ENCODE data around the gene RNF208.
"Not testable (repeated sequence)": the region's sequence is repeated elsewhere in the genome, so short reads cannot be mapped to it uniquely, and the experiment has no call there.

The RNF208 gene

DNA sequence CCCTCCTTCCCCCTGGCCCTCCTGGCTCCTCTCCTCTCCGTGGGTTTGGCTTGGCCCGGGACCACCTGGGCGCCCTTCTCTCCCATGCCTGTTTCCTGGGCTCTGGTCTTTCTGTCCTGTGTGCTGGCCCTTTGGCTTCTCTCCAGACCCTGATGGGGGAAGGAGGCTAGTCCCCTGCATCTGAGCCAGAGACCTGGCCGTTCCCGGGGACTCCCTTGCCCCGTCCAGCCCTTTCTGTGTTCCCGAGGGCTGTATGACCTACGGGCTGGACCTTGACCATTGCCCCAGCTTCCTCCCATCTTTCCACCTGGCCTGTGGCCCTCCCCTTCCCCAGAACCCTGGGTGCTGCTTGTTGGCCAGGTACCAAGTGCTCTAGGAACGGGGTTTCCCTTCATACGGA is 41.5 kb upstream of the RNF208 start:
- Histone ChIP-seq H3K4me1 (ENCODE audit: control insufficient read depth, insufficient read depth, low read length) (peaks cover 3% of the 10 kb centered on the region), H3K9ac (ENCODE audit: low read length) (no peak overlapping the region), H3K36me3 (ENCODE audit: control insufficient read depth, insufficient read depth, low read length, severe bottlenecking) (peaks cover 41% of the 10 kb centered on the region), H3K27me3 (replicated peaks; ENCODE audit: control insufficient read depth, insufficient read depth, low read length) (no peaks in the 10 kb centered on the region), H3K9me3 (ENCODE audit: control insufficient read depth, low read length) (no peaks in the 10 kb centered on the region), H3K4me3 (ENCODE audit: low read length) (no peak overlapping the region)
- DNase-seq (ENCODE audit: low read depth): no peak

DNA sequence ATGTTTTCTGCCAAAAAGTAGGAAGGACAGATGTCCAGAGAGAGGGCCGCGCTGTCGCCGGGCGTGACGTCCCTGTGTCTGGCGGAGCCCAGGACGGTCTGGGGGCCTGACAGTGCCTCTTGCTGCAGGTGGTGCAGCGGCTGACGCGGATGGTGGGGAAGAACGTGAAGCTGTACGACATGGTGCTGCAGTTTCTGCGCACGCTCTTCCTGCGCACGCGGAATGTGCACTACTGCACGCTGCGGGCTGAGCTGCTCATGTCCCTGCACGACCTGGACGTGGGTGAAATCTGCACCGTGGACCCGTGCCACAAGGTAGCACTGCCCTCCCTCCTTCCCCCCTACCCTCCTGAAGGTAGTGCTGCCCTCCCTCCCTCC is 40.9 kb upstream of the RNF208 start:
- H3K27me3 ChIP-seq (replicated peaks; ENCODE audit: control insufficient read depth, insufficient read depth, low read length): no peaks in the 10 kb centered on the region
- H3K4me3 ChIP-seq (ENCODE audit: low read length): no peak overlapping the region
- H3K36me3 ChIP-seq (ENCODE audit: control insufficient read depth, insufficient read depth, low read length, severe bottlenecking): peaks cover 38% of the 10 kb centered on the region
- peaks cover 2% of the 10 kb centered on the region for H3K4me1 ChIP-seq (ENCODE audit: control insufficient read depth, insufficient read depth, low read length)
- H3K9ac ChIP-seq (ENCODE audit: low read length): no peak overlapping the region
- no peak for DNase-seq (ENCODE audit: low read depth)
- H3K9me3 ChIP-seq (ENCODE audit: control insufficient read depth, low read length): no peaks in the 10 kb centered on the region

DNA sequence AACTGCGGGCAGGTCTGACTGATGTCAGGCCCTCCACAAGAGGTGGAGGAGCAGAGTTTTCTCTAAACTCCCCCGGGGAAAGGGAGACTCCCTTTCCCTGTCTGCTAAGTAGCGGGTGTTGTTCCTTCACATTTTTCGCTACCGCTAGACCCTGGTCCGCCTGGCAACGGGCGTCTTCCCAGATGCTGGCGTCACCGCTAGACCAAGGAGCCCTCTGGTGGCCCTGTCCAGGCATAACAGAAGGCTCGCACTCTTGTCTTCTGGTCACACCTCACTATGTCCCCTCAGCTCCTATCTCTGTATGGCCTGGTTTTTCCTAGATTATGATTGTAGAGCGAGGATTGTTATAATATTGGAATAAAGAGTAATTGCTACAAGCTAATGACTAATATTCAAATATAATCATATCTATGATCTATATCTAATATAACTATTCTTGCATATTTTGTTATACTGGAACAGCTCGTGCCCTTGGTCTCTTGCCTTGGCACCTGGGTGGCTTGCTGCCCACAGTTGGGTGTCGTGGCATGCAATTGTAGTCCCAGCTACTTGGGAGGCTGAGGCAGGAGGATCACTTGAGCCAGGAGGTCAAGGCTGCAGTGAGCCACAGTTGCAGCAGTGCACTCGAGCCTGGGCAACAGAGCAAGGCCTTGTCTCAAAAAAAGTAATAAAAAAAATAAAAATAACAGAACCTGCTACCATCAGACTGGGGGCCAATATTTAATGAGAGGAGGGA is 40.3 kb upstream of the RNF208 start:
- H3K9me3 ChIP-seq (ENCODE audit: control insufficient read depth, low read length); H3K4me1 ChIP-seq (ENCODE audit: control insufficient read depth, insufficient read depth, low read length); H3K4me3 ChIP-seq (ENCODE audit: low read length); H3K9ac ChIP-seq (ENCODE audit: low read length); H3K27me3 ChIP-seq (replicated peaks; ENCODE audit: control insufficient read depth, insufficient read depth, low read length): not testable (repeated sequence)
- H3K36me3 ChIP-seq (ENCODE audit: control insufficient read depth, insufficient read depth, low read length, severe bottlenecking): peaks cover 36% of the 10 kb centered on the region
- DNase-seq (ENCODE audit: low read depth): peak; percentile 34

DNA sequence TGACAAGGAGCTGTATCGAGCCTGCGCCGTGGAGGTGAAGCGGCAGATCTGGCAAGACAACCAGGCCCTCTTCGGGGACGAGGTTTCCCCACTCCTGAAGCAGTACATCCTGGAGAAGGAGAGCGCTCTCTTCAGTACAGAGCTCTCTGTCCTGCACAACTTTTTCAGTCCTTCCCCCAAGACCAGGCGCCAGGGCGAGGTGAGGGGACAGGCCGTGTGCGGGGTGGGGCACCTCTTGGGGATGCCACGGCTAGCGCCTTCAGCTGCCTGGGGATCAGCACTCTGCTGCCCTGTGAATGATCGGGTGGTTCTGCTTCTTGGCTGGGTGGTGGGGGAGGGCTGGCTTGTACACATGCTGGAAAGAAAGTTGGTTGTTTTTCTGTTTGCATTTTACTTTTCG is 34.8 kb upstream of the RNF208 start:
- DNase-seq (ENCODE audit: low read depth): no peak
- peaks cover 9% of the 10 kb centered on the region for H3K36me3 ChIP-seq (ENCODE audit: control insufficient read depth, insufficient read depth, low read length, severe bottlenecking)
- peaks cover 20% of the 10 kb centered on the region for H3K4me1 ChIP-seq (ENCODE audit: control insufficient read depth, insufficient read depth, low read length)
- no peaks in the 10 kb centered on the region for H3K27me3 ChIP-seq (replicated peaks; ENCODE audit: control insufficient read depth, insufficient read depth, low read length)
- peak overlapping the region; percentile 98 for H3K4me3 ChIP-seq (ENCODE audit: low read length)
- peak overlapping the region; percentile 95 for H3K9ac ChIP-seq (ENCODE audit: low read length)
- H3K9me3 ChIP-seq (ENCODE audit: control insufficient read depth, low read length): no peaks in the 10 kb centered on the region

DNA sequence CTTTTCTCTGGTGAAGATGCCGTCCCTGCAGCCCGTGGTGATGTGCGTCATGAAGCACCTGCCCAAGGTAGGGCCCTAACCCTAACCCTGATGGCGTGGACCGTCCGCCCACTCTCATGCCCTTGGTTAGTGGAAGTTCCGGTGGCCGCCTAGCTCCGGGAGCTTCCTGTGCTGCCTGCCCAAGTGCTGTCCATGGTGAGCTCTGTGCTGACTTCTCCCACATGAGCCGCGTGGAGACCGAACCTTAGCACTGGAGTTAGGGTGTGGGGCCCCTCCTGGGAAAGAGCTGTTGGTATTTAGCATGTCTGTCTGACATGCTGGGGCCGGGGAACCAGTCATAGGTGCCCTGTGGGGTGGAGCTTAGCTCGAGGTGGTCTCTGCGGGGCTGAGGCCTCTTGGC is 34.3 kb upstream of the RNF208 start:
- peak overlapping the region; percentile 98 for H3K4me3 ChIP-seq (ENCODE audit: low read length)
- H3K27me3 ChIP-seq (replicated peaks; ENCODE audit: control insufficient read depth, insufficient read depth, low read length): no peaks in the 10 kb centered on the region
- DNase-seq (ENCODE audit: low read depth): no peak
- peak overlapping the region; percentile 95 for H3K9ac ChIP-seq (ENCODE audit: low read length)
- H3K4me1 ChIP-seq (ENCODE audit: control insufficient read depth, insufficient read depth, low read length): peaks cover 20% of the 10 kb centered on the region
- H3K36me3 ChIP-seq (ENCODE audit: control insufficient read depth, insufficient read depth, low read length, severe bottlenecking): peaks cover 9% of the 10 kb centered on the region
- H3K9me3 ChIP-seq (ENCODE audit: control insufficient read depth, low read length): no peaks in the 10 kb centered on the region

DNA sequence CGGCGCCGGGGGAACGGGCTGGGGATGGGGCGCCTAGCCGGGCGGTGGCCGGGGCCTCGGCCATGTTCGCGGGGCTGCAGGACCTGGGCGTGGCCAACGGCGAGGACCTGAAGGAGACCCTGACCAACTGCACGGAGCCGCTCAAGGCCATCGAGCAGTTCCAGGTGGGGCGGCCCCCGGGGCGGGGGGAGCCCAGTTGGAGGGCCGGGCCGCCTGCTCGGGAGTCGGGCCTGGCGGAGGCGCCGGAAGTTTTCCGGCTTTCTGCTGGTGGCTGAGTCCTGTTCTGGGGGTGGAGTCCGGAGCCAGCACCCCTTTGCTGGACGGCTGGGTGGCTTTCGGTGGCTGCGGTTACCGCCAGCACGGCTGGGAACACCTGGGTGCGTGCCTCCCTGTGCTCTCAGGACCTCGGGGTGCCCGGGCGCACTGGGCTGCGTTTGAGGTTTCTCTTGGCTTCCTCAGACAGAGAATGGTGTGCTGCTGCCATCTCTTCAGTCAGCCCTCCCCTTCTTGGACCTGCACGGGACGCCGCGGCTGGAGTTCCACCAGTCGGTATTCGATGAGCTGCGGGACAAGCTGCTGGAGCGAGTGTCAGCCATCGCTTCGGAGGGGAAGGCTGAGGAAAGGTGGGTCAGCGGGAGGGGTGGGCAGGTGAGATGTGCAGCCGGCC is 33.5 kb upstream of the RNF208 start:
- Histone ChIP-seq H3K4me3 (ENCODE audit: low read length) (peak overlapping the region; percentile 98), H3K9ac (ENCODE audit: low read length) (peak overlapping the region; percentile 95), H3K4me1 (ENCODE audit: control insufficient read depth, insufficient read depth, low read length) (peaks cover 24% of the 10 kb centered on the region), H3K9me3 (ENCODE audit: control insufficient read depth, low read length) (no peaks in the 10 kb centered on the region), H3K36me3 (ENCODE audit: control insufficient read depth, insufficient read depth, low read length, severe bottlenecking) (peaks cover 9% of the 10 kb centered on the region), H3K27me3 (replicated peaks; ENCODE audit: control insufficient read depth, insufficient read depth, low read length) (no peaks in the 10 kb centered on the region)
- DNase-seq (ENCODE audit: low read depth): no peak

DNA sequence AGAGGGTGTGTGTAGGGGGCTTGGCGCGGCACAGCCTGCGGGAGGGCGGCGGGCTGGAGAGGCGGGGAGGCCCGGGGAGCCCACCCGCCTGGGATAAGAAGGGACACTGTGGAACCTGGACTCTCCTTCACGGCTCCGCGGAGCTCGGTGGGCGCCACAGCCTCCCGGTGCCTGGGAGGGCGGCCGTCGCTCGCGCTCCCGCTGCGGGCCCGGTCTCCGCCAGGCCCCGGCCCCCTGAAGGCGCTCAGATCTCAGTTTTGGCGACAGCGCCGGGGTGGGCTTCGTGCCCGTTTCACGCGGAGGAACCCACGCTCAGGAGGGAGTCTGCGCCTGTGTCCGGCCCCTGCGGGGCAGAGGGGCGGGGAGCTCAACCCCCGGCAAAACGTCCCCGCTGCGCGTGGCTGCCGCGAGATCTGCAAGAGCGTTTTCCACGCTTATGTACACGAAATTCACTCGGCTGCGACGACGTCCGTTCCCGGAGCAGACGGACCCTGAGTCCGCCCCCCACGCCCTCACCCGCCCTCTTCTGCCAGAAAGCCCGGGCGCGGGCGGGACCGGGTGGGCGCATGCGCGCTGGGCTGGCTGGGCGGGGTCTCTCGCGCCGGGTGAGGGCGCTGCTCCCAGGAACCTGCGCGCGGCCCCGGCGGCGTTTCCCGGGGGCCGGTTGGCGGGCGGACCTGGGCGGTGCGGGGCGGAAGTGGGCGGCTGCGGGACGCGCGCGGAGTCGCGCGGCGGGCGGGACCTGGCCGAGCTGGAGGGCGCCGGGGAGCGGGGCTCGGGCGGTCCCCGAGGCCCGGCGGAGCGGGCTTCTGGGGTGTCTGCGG is 32.8 kb upstream of the RNF208 start, which contains the start of gene NELFB:
TSS of gene NELFB (plus strand) at position 704 of the 824 bp plus-strand sequence.
- peak; percentile 95 for DNase-seq (ENCODE audit: low read depth)
- Histone ChIP-seq H3K9me3 (ENCODE audit: control insufficient read depth, low read length) (no peaks in the 10 kb centered on the region), H3K4me1 (ENCODE audit: control insufficient read depth, insufficient read depth, low read length) (peaks cover 30% of the 10 kb centered on the region), H3K36me3 (ENCODE audit: control insufficient read depth, insufficient read depth, low read length, severe bottlenecking) (peaks cover 9% of the 10 kb centered on the region), H3K9ac (ENCODE audit: low read length) (peak within 1 kb of the TSS; percentile 95), H3K4me3 (ENCODE audit: low read length) (peak within 1 kb of the TSS; percentile 98), H3K27me3 (replicated peaks; ENCODE audit: control insufficient read depth, insufficient read depth, low read length) (no peaks in the 10 kb centered on the region)

DNA sequence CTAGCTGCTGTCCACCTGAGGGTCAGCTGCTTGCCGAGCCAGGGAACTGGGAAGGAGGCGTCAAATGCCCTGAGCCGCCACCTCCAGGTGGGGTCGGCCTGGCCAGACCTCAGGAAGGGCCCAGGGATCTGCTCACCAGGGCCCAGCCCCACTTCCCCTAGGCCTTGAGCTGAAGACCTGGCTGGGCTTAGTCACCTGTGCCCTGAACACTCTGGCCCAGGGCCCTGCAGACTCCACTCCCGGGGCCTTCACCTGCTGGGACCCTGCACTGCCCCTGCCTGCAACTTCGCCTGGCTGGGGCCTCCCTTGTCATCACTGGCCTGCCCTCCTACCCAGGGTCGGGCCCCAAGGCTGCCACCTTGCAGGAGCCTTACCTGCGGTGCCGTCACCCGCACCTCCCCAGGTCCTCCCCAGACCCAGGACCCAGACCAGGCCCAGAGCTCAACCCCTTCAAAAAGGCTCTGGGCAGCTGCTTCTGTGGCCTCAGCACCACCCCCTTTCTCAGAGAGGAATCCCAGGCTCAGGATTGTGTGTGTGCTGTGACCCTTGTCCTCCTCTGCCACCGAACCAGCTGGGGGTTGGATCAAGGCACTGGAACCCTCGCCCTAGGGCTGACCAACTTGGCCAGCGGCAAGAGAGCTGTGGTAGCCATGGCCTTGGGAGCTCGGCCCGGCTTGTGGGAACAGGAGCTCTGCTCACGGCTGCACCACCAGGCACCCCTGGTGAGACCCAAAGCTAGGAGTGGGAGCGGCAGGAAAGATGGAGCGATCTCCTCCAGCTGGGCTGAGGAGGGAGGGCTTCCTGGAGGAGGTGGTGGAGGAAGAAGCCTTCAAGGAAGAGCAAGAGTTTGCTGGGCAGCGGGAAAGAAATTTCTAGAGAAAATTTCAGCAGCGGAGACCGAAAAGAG is 31.9 kb upstream of the RNF208 start:
- H3K4me1 ChIP-seq (ENCODE audit: control insufficient read depth, insufficient read depth, low read length): peaks cover 30% of the 10 kb centered on the region
- H3K27me3 ChIP-seq (replicated peaks; ENCODE audit: control insufficient read depth, insufficient read depth, low read length): peaks cover 3% of the 10 kb centered on the region
- peak overlapping the region; percentile 98 for H3K4me3 ChIP-seq (ENCODE audit: low read length)
- no peaks in the 10 kb centered on the region for H3K9me3 ChIP-seq (ENCODE audit: control insufficient read depth, low read length)
- H3K36me3 ChIP-seq (ENCODE audit: control insufficient read depth, insufficient read depth, low read length, severe bottlenecking): peaks cover 4% of the 10 kb centered on the region
- peak; percentile 11 for DNase-seq (ENCODE audit: low read depth)
- H3K9ac ChIP-seq (ENCODE audit: low read length): peak overlapping the region; percentile 95

DNA sequence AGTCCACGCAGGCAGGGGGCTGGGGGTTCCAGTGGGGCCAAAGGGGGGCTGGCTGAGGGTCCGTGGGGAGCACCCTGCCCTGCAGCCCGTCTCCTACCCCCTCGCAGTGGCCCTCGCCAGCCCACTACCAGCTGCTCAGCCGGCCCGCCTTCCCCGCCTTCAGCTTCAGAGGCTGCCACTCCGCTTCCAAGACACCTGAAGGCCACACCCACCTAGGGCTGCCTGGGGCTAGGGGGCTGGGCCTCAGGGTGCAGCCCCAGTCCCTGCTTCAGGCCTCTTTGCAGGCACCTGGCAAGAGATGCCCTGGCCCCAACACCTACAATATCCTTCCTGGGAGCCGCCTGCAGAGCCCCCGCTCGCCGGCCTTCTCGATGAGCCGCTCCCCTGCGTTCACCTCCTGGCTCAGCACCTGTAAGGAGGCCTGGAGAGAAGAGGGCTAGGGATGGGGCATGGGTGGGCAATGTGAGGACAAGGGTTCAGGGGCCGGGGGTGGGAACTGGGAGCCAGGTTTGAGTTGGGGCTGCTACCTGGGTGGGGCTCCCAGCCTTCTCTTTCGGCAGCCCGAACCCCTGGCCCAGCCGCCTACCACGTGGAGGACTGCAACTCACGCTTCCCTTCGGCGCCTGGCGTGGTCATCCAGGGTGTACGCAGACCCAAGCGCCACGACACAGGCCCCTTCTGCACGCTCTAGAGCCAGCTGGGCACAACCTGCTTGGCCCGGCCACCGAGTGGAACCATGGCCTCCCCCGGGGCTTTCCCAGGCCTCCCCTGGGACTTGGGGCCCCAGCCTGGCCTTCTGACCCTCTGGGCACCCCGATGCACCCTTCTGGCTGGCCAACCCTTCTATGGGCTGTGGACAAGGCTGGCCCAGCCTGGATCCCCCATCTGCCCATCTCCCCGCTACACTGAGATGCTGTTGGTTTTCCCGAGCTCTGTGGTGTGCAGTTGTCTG is 30.8 kb upstream of the RNF208 start:
- H3K36me3 ChIP-seq (ENCODE audit: control insufficient read depth, insufficient read depth, low read length, severe bottlenecking): no peaks in the 10 kb centered on the region
- H3K27me3 ChIP-seq (replicated peaks; ENCODE audit: control insufficient read depth, insufficient read depth, low read length): peaks cover 3% of the 10 kb centered on the region
- H3K4me3 ChIP-seq (ENCODE audit: low read length): no peak overlapping the region
- no peaks in the 10 kb centered on the region for H3K9me3 ChIP-seq (ENCODE audit: control insufficient read depth, low read length)
- no peak for DNase-seq (ENCODE audit: low read depth)
- H3K4me1 ChIP-seq (ENCODE audit: control insufficient read depth, insufficient read depth, low read length): peaks cover 30% of the 10 kb centered on the region
- no peak overlapping the region for H3K9ac ChIP-seq (ENCODE audit: low read length)
